GM18873 (cell line): ENCODE measurements around the gene POLR2I.

ENCODE experiments used
- ATAC-seq: cut with Tn5 transposase; IDR thresholded peaks from one replicate; pipeline ENCODE4 v1.9.1; 2021; ENCODE audit warnings: mild to moderate bottlenecking, moderate library complexity, moderate number of reproducible peaks; ENCODE audit not compliant: unreplicated experiment, low FRiP score

Gene POLR2I

DNA sequence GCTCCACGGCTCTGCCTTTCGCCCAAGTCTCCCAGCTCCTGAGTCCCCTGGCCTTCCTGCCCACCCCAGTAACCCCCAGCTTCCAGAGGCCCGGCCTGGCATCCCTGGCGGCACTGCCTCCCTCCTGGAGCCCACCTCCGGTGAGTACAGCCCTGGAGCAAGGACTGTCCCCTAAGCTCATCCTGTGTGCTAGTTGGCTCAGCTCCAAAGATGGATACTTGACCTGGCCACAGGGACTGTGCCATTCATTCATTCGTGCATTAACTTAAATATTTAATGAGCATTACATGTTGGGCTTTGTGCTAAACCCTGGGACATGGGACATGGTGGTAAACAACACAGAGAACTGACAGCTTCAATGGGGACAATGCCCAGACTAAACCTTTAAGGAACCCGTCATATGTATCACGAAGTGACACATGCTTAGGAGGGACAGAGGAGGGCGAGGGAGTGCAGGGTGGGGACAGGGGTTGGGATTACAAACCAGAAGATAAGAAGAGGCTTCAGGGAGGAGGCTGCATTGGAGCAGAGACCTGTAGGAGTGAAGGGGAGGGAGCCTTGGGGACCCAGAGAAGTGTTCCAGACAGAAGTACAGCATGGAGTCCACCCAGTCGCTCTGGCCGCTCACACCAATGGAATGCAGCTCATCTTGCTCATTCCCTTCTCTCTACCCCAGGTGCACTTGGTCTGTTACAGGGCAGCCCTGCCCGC, 10.7 kb downstream of the POLR2I start:
- ATAC-seq: no peak

DNA sequence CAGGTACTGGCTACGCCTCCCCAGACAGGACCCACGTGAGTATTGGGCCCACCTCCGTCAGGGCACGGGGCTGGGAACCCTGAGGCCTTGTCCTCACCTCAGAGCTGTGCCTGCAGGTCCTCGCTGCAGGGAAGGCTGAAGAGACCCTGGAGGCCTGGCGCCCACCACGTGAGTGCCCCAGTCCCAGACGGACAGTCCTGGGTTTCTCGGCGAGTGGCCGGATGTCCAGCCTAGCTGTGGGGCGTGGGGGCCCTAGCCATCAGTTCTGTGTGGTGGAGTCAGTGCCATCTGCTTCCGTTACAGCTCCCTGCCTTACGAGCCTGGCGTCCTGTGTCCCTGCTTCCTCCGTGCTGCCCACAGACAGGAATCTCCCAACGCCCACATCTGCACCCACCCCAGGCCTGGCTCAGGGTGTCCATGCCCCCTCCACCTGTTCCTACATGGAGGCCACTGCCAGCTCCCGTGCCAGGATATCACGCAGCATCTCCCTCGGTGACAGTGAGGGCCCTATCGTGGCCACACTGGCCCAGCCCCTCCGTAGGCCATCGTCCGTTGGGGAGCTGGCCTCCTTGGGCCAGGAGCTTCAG, 11.5 kb downstream of the POLR2I start:
- ATAC-seq: no peak

- no peak for ATAC-seq
Observed at GRCh38 chr19:36101550-36102327, 12.9 kb downstream of the POLR2I start.

DNA sequence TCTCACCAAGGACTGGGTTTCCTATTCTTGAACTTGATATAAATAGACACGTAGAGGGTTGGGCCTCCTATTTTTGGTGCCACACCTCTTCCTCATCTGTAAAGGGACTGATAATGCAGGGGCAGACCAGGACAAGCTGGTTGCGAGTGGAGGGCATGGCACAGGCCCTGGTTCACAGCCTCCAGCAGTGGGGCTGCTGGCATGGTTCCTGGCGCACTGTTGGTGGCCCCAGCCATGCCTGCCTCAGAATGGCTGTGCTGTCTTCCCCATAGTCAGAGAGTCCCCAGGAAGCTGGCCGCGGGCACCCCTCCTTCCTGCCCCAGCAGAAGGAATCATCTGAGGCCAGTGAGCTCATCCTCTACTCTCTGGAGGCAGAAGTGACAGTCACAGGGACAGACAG, 14.2 kb downstream of the POLR2I start:
- ATAC-seq: no peak

GRCh38 chr19:36099166-36099785, 15.4 kb downstream of the POLR2I start:
- no peak for ATAC-seq

- no peak for ATAC-seq
Observed at GRCh38 chr19:36097036-36097435, 17.6 kb downstream of the POLR2I start.

GRCh38 chr19:36093687-36094086, 21.0 kb downstream of the POLR2I start:
- ATAC-seq: no peak

DNA sequence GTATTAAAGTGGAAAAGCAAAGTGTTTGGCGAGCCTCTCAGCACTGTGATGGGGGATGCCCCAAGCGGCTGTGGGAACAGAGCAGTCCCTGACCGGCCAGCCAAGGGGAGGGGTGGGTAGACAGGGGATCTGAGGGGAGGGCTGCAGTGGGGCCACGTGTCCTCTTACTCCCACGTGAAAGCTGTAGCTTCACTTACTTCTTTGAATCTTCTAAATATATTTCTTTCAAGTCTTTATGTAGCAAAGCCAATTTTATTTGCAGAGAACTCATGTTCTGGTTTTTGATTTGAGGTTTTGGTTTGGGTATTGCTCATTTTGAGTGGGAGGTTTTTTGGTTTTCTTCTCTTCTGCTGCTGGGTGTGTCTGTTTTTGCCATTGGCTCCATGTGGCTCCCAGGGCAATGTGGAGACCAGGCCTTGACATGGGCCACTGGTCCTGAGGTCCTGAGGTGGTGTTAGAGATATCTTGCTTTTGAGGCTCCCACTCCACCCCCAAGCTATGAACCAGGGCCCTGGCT, 21.5 kb downstream of the POLR2I start:
- ATAC-seq: no peak

GRCh38 chr19:36092566-36092965, 22.1 kb downstream of the POLR2I start:
- no peak for ATAC-seq

- no peak for ATAC-seq
Observed at GRCh38 chr19:36090910-36091695, 23.6 kb downstream of the POLR2I start.

GRCh38 chr19:36089847-36090246, 24.8 kb downstream of the POLR2I start:
- no peak for ATAC-seq

DNA sequence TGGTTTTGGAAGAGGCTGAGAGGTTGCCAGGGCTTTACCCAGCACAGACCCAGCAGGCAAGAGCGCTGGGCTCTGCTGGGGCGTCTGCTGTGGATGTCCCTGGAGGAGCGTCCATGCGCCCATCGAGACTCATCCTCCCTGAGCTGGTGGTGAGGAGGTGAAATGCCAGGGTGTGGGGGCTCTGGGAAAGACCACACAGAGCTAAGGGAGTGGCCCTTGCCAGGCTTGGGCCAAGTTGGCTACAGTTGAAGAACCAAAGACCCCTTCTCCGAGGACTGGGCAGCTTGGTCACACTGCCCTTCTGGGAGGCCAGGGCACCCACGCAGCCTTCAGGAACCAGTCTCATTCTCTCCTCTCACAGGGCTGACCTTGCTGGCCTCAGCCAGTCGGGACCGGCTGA, 28.3 kb downstream of the POLR2I start:
- no peak for ATAC-seq

DNA sequence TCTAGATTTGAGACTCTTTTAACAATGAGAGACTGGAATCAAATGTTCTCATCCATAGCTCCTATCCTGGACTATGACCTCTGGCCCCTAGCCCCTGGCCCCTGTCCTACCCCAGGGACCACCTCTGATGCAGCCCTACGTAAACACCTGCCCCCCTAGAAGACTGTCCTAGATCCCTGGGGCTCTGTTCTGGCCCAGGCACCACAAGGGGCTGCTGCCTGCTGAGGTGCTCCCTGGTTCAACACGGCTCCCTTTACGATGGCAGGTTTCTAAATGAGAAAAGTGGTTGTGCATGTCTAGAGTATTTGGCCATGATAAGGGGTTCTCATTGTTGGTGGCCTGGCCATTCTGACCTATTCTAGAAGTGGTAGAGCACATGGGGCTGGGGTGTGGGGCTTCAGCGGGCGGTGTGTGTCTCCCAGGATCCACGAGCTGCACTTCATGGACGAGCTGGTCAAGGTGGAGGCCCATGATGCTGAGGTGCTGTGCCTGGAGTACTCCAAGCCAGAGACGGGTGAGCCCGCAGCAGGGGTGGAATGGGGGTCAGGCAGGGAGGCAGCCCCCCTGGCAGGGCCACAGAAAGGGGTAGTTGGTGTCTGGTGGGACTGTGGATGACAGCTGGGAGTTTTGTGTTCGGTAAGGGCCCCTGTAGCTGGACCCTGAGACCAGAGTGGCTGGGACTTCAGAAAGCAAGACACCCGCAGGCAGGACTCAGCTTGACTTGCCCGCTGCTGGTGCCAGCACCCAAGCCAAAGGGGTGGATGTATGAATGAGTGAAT, 30.3 kb downstream of the POLR2I start:
- ATAC-seq: no peak

GRCh38 chr19:36082916-36083315, 31.8 kb downstream of the POLR2I start:
- ATAC-seq: no peak

- ATAC-seq: no peak
Observed at GRCh38 chr19:36081894-36082293, 32.8 kb downstream of the POLR2I start.

DNA sequence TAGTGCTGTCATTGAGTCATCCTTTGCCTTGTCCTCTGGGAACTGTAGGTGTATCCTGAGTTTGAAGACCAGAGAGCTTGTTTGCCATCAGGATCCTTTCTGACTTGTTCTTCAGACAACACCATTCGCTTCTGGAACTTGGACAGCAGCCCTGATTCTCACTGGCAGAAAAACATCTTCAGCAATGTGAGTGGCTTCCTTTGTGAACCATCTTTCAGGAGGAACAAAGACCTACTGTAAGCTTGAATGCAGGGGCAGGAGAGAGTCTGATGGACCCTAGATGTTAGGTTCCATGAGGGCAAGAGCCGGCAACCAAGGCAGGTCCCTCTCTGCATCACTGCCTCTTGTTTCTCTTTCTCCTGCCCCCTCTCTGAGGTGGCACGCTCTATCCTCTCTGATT, 33.3 kb downstream of the POLR2I start:
- ATAC-seq: no peak

- no peak for ATAC-seq
Observed at GRCh38 chr19:36079389-36079945, 35.2 kb downstream of the POLR2I start.

DNA sequence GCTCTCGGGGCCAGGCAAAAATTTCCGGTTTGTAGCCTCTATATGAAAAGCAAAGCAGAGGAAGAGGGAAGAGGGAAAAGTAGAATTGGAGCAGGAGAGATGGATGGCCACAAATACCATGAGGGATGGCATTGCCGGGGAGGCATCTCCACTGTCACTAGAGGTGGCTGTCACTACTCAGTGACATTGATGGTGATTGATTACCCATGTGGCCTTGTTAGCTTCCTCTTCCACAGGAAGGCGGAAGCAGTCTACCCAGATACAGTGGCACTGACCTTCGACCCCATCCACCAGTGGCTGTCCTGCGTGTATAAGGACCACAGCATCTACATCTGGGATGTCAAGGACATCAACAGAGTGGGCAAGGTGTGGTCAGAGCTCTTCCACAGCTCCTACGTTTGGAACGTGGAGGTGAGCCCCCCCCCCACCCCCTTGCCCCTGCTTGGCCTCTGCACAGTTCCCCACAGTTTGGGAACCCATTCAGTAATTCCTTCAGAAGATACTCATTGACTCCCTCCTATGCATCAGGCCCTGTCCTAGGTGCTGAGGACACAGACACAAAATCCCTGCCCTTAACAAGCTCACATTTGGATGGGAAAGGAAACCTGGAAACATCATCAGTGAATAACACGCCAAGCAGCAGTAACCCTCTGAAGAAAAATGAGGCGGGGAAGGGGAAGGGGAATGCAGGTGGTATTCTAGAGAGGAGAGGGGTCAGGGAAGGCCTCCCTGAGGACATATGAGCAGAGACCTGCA, 41.4 kb downstream of the POLR2I start:
- no peak for ATAC-seq
